Adrenal gland (tissue), 5 donors: Measurements from ENCODE around the gene PGC.

Experiments
- POLR2A ChIP-seq, 2 donors: fragments of 450-650 bp; IDR thresholded peaks; one replicate each; pipeline ENCODE4 v1.6.1; 2017; ENCODE audit warnings: antibody characterized with exemption in 2 of 2, mild to moderate bottlenecking in 2 of 2, moderate library complexity in 1 of 2
- TF ChIP-seq, protein P1 (sequence below), 6 experiments: fragments of 450-650 bp in 4 of 6; fragments of 200-600 bp in 2 of 6; sonication (generic) in 1 of 6; IDR thresholded peaks; 1 replicate in 5 of 6; 2 replicates in 1 of 6; pipeline versions ENCODE4 v1.5.1 to v1.8.0; 2016 to 2021; ENCODE audit warnings: antibody characterized with exemption in 6 of 6, mild to moderate bottlenecking in 2 of 6, moderate library complexity in 1 of 6
- donor health status: DM: no; HTN: no; CAD: no.

DNA sequence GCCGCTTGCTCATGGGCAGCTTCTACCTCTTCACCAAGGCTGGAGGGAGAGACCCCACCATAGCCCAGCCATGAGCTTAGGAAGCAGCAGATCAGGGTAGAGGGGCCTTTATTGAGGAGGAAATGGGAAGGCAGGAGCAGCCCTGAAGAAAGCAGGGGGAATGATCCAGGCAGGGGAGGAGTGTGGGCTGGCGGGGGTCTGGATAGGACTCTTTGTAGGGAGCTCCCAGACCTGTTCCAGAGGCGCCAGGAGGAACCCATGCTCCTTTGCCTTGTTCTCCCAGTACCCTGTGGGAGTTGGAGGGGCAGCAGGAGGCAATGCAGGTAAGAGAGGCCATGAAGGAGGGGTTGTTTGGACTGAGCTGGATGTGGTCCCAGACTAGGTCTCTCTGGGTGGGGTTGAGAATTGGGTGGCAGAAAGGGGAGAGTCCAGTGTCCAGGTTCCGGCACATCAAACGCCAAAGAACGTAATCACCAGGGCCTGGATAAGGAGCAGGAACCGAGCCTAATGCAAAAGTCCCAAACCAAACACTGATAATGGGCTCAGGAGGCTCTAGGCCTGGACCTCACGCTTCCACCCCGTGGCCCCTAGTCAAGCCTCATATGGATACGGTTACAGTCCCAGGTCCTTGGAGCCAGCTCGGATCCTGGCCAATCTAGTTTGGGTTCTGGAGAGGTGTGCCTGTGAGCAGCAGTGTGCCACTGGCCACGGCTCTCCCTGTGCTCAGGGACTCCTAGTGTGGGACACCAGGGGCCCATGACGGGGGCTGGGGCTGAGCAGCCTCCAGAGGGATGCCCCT is 12.1 kb upstream of the PGC start:
- no peak for TF ChIP-seq POLR2A (IDR thresholded peaks at IDR 0.05)
- TF ChIP-seq, protein P1, sequence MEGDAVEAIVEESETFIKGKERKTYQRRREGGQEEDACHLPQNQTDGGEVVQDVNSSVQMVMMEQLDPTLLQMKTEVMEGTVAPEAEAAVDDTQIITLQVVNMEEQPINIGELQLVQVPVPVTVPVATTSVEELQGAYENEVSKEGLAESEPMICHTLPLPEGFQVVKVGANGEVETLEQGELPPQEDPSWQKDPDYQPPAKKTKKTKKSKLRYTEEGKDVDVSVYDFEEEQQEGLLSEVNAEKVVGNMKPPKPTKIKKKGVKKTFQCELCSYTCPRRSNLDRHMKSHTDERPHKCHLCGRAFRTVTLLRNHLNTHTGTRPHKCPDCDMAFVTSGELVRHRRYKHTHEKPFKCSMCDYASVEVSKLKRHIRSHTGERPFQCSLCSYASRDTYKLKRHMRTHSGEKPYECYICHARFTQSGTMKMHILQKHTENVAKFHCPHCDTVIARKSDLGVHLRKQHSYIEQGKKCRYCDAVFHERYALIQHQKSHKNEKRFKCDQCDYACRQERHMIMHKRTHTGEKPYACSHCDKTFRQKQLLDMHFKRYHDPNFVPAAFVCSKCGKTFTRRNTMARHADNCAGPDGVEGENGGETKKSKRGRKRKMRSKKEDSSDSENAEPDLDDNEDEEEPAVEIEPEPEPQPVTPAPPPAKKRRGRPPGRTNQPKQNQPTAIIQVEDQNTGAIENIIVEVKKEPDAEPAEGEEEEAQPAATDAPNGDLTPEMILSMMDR (IDR thresholded peaks at IDR 0.05), result no peak
